HepG2 (cell line): ENCODE data around the gene PRPSAP1. TPM values are rescaled to one million over a fixed set of nuclear protein-coding genes. Genes with fewer than 3 reads are reported as not detected.

Source experiments
- AGO2 ChIP-seq: fragments of 200-400 bp; formaldehyde crosslinking; optimal IDR thresholded peaks from 2 replicates; pipeline ENCODE3; 2017; ENCODE audit warnings: mild to moderate bottlenecking, low read depth, low read length, moderate library complexity
- BCL6 ChIP-seq: IDR thresholded peaks from 2 replicates; pipeline ENCODE4 v1.6.1; 2016; ENCODE audit warnings: missing genetic modification reagents, missing compliant biosample characterization
- FOXK1 ChIP-seq: sonication (generic); formaldehyde crosslinking; IDR thresholded peaks from 2 replicates; pipeline ENCODE4 v1.4.0; 2020; ENCODE audit warnings: low read depth, missing genetic modification reagents, borderline replicate concordance
- FOXK2 ChIP-seq: fragments of 450-650 bp; IDR thresholded peaks from 2 replicates; pipeline ENCODE4 v1.6.1; 2016
- FOXO1 ChIP-seq: sonication (generic); formaldehyde crosslinking; IDR thresholded peaks from 2 replicates; pipeline ENCODE4 v1.4.0; 2020; ENCODE audit warnings: missing genetic modification reagents
- HDAC1 ChIP-seq: sonication (generic); formaldehyde crosslinking; IDR thresholded peaks from 2 replicates; pipeline ENCODE4 v1.5.1; 2020; ENCODE audit warnings: mild to moderate bottlenecking, missing genetic modification reagents
- JUN ChIP-seq: sonication (generic); formaldehyde crosslinking; IDR thresholded peaks from 2 replicates; pipeline ENCODE4 v1.4.0; 2020; ENCODE audit warnings: mild to moderate bottlenecking, missing genetic modification reagents
- RAD21 ChIP-seq: fragments of 450-650 bp; formaldehyde crosslinking; IDR thresholded peaks from 2 replicates; pipeline ENCODE4 v1.5.0; 2020; ENCODE audit warnings: mild to moderate bottlenecking
- RELA ChIP-seq: sonication (generic); formaldehyde crosslinking; IDR thresholded peaks from 2 replicates; pipeline ENCODE4 v1.4.0; 2020; ENCODE audit warnings: missing genetic modification reagents
- RXRA ChIP-seq: sonication (generic); formaldehyde crosslinking; IDR thresholded peaks from 2 replicates; pipeline ENCODE4 v1.5.1; 2020; ENCODE audit warnings: missing genetic modification reagents
- SALL1 ChIP-seq: sonication (generic); formaldehyde crosslinking; IDR thresholded peaks from 2 replicates; pipeline ENCODE4 v1.8.0; 2022; ENCODE audit warnings: mild to moderate bottlenecking, missing genetic modification reagents
- SAP130 ChIP-seq: IDR thresholded peaks from 2 replicates; pipeline ENCODE4 v1.6.1; 2016; ENCODE audit warnings: low read depth
- TAF1 ChIP-seq: sonication (generic); formaldehyde crosslinking; IDR thresholded peaks from 2 replicates; pipeline ENCODE4 v1.4.0; 2020; ENCODE audit warnings: missing genetic modification reagents
- YEATS2 ChIP-seq: sonication (generic); formaldehyde crosslinking; IDR thresholded peaks from 2 replicates; pipeline ENCODE4 v1.4.0; 2020; ENCODE audit warnings: missing genetic modification reagents, borderline replicate concordance
- ZBTB38 ChIP-seq: sonication (generic); formaldehyde crosslinking; IDR thresholded peaks from 2 replicates; pipeline ENCODE4 v1.5.1; 2020; ENCODE audit warnings: mild to moderate bottlenecking, missing genetic modification reagents
- ZC3H13 ChIP-seq: sonication (generic); formaldehyde crosslinking; IDR thresholded peaks from 2 replicates; pipeline ENCODE4 v1.8.1; 2023; ENCODE audit warnings: mild to moderate bottlenecking, missing genetic modification reagents, moderate library complexity
- ZFX ChIP-seq: sonication (generic); formaldehyde crosslinking; IDR thresholded peaks from 2 replicates; pipeline ENCODE4 v1.4.0; 2020; ENCODE audit warnings: mild to moderate bottlenecking, low read depth, missing genetic modification reagents, moderate library complexity
- ZNF138 ChIP-seq: sonication (generic); formaldehyde crosslinking; IDR thresholded peaks from 2 replicates; pipeline ENCODE4 v1.5.0; 2020; ENCODE audit warnings: mild to moderate bottlenecking, low read depth, missing genetic modification reagents
- ZNF331 ChIP-seq: sonication (generic); formaldehyde crosslinking; IDR thresholded peaks from 2 replicates; pipeline ENCODE4 v1.4.0; 2020; ENCODE audit warnings: missing genetic modification reagents
- ZNF577 ChIP-seq: sonication (generic); formaldehyde crosslinking; IDR thresholded peaks from 2 replicates; pipeline ENCODE4 v1.4.0; 2020; ENCODE audit warnings: mild to moderate bottlenecking, low read depth, missing genetic modification reagents, borderline replicate concordance
- ZNF761 ChIP-seq: sonication (generic); formaldehyde crosslinking; conservative IDR thresholded peaks from 2 replicates; pipeline ENCODE4 v1.4.0; 2020; ENCODE audit warnings: mild to moderate bottlenecking, missing genetic modification reagents
- ZNF788 ChIP-seq: sonication (generic); formaldehyde crosslinking; IDR thresholded peaks from 2 replicates; pipeline ENCODE4 v1.5.0; 2020; ENCODE audit warnings: mild to moderate bottlenecking, missing genetic modification reagents, borderline replicate concordance
- ZSCAN31 ChIP-seq: sonication (generic); formaldehyde crosslinking; IDR thresholded peaks from 2 replicates; pipeline ENCODE4 v1.5.0; 2020; ENCODE audit warnings: low read depth, mild to moderate bottlenecking, missing genetic modification reagents
- polyA plus RNA-seq, 8 experiments: library from polyadenylated mRNA; depleted of rRNA in 3 of 8; stranded (reverse) in 7 of 8; unstranded in 1 of 8; fragments of >200 nt; fragmentation: Illumina TruSeq in 4 of 8; extraction: Trizol in 4 of 8; gene quantifications; 2 replicates each; pipeline versions ENCODE4 v1.2.1 to v1.2.3, GENCODE V29; 2011 to 2016; ENCODE audit warnings: low read depth in 4 of 8, missing spikeins in 1 of 8, mixed read lengths in 1 of 8; ENCODE audit not compliant: insufficient read depth in 1 of 8
- total RNA-seq, 5 experiments: library from RNA; depleted of rRNA; stranded (reverse); fragments of >200 nt; fragmentation: Illumina TruSeq; extraction: Trizol; gene quantifications; 2 replicates each; pipeline ENCODE4 v1.2.3, GENCODE V29; 2016; ENCODE audit warnings: low read depth in 1 of 5
- TF ChIP-seq, protein P1 (sequence below): fragments of 450-650 bp; IDR thresholded peaks from 2 replicates; pipeline ENCODE4 v1.6.1; 2016
- TF ChIP-seq, protein P2 (sequence below): sonication (generic); formaldehyde crosslinking; IDR thresholded peaks from 2 replicates; pipeline ENCODE4 v1.4.0; 2020; ENCODE audit warnings: mild to moderate bottlenecking, missing genetic modification reagents
- TF ChIP-seq, protein P3 (sequence below): sonication (generic); formaldehyde crosslinking; IDR thresholded peaks from 2 replicates; pipeline ENCODE4 v1.4.0; 2020; ENCODE audit warnings: mild to moderate bottlenecking, missing genetic modification reagents
- TF ChIP-seq, protein P4 (sequence below), 2 experiments: sonication (generic) in 1 of 2; formaldehyde crosslinking in 1 of 2; IDR thresholded peaks; 2 replicates each; pipeline versions ENCODE4 v1.4.0 to v1.6.1; 2018 to 2020; ENCODE audit warnings: missing genetic modification reagents in 2 of 2, borderline replicate concordance in 1 of 2, low read depth in 1 of 2, mild to moderate bottlenecking in 1 of 2, missing biosample characterization in 1 of 2

PRPSAP1 gene
- total and polyA plus RNA-seq, 2 of the 13 experiments (the other 11 are each of a cell fraction or from before 2014, with no cell fraction given), result 91.1 to 314 TPM

DNA sequence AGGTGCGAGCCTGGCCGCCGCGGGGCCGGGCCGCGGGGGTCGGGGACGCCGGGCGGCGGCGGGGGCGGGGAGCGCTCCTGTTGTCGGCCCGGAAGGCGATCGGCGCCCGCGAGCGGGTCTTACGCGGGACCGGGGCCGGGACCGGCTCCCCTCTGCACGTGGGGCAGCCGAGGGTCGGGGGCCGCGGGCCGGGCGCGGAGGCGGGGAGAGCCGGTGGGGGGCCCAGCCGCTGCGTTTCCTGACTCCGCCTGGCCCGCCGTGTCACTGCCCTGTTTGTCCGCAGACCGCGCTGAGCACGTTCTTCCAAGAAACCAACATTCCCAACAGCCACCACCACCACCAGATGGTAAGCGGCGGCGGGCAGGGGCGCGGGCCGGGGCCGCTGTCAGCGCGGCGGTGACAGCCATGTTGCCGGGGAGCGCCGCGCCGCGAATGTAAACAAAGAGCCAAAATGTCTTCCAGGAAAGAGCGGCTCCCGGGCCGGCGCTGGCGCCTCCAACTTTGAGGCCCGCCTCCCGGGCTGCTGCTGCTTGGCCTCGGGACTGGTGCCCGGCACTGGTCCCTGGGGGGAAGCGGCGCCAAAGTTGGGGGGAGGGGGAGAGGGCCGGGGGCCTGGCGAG lies 88.0 kb downstream of the PRPSAP1 start (continued):
- TF ChIP-seq, protein P1, sequence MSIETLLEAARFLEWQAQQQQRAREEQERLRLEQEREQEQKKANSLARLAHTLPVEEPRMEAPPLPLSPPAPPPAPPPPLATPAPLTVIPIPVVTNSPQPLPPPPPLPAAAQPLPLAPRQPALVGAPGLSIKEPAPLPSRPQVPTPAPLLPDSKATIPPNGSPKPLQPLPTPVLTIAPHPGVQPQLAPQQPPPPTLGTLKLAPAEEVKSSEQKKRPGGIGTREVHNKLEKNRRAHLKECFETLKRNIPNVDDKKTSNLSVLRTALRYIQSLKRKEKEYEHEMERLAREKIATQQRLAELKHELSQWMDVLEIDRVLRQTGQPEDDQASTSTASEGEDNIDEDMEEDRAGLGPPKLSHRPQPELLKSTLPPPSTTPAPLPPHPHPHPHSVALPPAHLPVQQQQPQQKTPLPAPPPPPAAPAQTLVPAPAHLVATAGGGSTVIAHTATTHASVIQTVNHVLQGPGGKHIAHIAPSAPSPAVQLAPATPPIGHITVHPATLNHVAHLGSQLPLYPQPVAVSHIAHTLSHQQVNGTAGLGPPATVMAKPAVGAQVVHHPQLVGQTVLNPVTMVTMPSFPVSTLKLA, result peak; percentile 62
- 0 out of 2 replicates have a peak, but pooled peaks have one; percentile 18 for TF ChIP-seq ZSCAN31 (CRISPR knock-in tag)
- TF ChIP-seq YEATS2, result no peak
- peak; percentile 46; the same call in 1 of the 2 replicates for TF ChIP-seq ZNF788
- TF ChIP-seq JUN, result no peak
- peak; percentile 58; the same call in 1 of the 2 replicates for TF ChIP-seq TAF1 (CRISPR knock-in tag)
- 0 out of 2 replicates have a peak, but pooled peaks have one; percentile 30 for TF ChIP-seq ZNF331 (CRISPR knock-in tag)
- TF ChIP-seq ZNF761 (CRISPR knock-in tag), result 0 out of 2 replicates have a peak, but pooled peaks have one; percentile 46
- TF ChIP-seq ZC3H13 (CRISPR knock-in tag), result no peak; the same call in 1 of the 2 replicates
- TF ChIP-seq, protein P2, sequence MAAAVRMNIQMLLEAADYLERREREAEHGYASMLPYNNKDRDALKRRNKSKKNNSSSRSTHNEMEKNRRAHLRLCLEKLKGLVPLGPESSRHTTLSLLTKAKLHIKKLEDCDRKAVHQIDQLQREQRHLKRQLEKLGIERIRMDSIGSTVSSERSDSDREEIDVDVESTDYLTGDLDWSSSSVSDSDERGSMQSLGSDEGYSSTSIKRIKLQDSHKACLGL, result peak; percentile 59; the same call in 1 of the 2 replicates
- TF ChIP-seq, protein P3, sequence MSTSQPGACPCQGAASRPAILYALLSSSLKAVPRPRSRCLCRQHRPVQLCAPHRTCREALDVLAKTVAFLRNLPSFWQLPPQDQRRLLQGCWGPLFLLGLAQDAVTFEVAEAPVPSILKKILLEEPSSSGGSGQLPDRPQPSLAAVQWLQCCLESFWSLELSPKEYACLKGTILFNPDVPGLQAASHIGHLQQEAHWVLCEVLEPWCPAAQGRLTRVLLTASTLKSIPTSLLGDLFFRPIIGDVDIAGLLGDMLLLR (CRISPR knock-in tag), result peak; percentile 67; the same call in 1 of the 2 replicates
- TF ChIP-seq RXRA, result peak; percentile 26; the same call in 1 of the 2 replicates
- no peak for TF ChIP-seq RELA (CRISPR knock-in tag)
- TF ChIP-seq SALL1 (CRISPR knock-in tag), result peak; percentile 38
- TF ChIP-seq FOXK1 (CRISPR knock-in tag), result peak; percentile 92; the same call in 1 of the 2 replicates
- peak; percentile 91 for TF ChIP-seq SAP130 (CRISPR knock-in tag)
- TF ChIP-seq, protein P4, sequence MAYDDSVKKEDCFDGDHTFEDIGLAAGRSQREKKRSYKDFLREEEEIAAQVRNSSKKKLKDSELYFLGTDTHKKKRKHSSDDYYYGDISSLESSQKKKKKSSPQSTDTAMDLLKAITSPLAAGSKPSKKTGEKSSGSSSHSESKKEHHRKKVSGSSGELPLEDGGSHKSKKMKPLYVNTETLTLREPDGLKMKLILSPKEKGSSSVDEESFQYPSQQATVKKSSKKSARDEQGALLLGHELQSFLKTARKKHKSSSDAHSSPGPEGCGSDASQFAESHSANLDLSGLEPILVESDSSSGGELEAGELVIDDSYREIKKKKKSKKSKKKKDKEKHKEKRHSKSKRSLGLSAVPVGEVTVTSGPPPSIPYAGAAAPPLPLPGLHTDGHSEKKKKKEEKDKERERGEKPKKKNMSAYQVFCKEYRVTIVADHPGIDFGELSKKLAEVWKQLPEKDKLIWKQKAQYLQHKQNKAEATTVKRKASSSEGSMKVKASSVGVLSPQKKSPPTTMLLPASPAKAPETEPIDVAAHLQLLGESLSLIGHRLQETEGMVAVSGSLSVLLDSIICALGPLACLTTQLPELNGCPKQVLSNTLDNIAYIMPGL (CRISPR knock-in tag; IDR thresholded peaks at IDR 0.05; ENCODE audit: borderline replicate concordance in 1 of 2, low read depth in 1 of 2), result peak in 1 of 2 experiments; percentile 34; a peak in 2 of 4 replicates
- TF ChIP-seq HDAC1 (CRISPR knock-in tag), result peak; percentile 94
- no peak for TF ChIP-seq ZNF577 (CRISPR knock-in tag)
- TF ChIP-seq ZBTB38 (CRISPR knock-in tag), result 0 out of 2 replicates have a peak, but pooled peaks have one; percentile 52
- TF ChIP-seq ZNF138 (CRISPR knock-in tag), result peak; percentile 50; the same call in 1 of the 2 replicates
- peak; percentile 77 for TF ChIP-seq AGO2
- TF ChIP-seq ZFX (CRISPR knock-in tag), result peak; percentile 46
- TF ChIP-seq RAD21 (CRISPR knock-in tag), result peak; percentile 49
- peak; percentile 84; the same call in 1 of the 2 replicates for TF ChIP-seq FOXK2
- peak; percentile 45; the same call in 1 of the 2 replicates for TF ChIP-seq FOXO1 (CRISPR knock-in tag)
- peak; percentile 68 for TF ChIP-seq BCL6 (CRISPR knock-in tag)
